Measurements from ENCODE around the gene RNF212B.

RNF212B gene

DNA sequence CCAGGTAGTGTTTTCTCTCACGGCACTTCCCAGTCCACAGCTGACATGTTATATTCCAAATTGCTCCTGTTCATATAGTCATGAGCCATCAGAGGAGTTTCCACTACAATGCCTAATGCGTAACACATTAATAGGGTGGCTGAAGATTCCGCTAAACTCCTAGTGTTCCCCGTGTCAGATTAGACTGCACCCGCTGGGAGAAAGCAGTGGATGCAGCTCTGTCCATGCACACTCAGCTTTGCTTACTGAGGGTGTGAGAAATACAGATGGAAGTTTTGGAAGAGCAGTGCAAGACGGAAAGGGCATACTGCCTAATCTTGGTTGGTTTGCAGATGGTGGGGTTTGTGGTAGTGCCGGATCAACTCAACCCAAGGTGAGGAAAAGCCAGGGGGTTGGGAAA is 59.4 kb downstream of the RNF212B start:
- DNase-seq, result no peak

DNA sequence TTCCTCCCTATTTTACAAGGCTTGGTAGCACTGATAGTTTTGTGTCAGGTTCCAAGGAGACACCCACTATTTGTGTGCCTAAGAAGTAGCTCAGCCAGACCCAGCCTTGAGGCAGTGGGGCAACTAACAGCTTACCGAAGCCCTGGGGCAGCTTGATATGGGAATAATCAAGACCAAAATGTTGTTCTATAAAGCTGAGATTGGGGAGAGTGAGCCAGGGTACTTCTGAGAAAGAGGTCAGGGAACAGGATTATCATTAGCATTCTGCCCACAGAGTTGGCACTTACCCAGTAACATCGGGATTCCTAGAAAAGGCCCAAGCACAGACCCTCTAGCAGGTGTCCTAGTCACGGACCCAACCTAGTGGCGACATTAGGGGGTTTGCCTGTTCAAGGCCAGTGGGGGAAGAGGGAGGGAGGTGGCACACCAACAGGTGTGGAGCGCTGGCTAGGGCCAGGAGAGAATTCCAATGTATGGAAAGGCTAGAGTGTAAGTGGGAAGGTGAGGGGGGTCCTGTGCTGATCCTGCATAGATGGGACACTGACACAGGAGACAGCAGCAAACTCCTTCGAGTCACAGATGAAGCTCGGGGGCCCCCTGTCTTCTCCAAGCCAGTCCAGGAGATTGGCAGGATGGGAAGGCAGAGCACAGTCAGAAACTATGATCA is 60.0 kb downstream of the RNF212B start:
- no peak for DNase-seq

DNA sequence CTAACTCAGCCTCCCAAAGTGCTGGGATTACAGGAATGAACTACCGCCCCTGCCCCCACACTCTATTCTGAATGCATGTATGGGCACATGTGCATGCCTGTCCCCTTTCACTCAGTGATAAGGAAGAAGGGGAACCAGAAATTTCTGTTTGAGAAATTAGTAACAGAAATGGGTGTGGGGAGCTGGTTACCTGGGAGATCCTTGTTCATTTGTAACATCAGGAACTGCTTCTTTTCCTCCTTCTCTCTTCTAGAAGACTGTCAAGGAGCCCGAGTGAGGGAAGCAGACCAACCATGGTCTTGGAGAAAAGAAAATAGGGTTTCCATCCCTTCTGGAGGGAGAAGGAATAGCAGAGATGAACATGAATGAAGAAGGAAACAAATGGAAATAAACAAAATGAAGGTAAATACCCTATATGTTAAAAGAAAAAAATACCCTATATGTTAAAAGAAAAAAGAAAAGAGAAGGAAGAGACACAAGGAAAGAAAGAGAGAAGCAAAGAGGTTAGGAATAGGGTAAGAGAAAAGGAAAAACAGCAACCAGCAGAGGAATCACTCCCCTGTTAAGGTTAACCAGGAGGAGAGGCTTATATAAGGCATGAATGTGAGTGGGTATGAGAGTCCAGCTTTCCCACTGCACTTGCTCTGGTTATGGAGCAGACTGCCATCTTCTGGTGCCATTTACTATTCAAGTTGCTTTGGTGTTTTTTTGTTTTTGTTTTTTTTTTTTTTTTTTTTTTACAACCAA is 61.6 kb downstream of the RNF212B start:
- DNase-seq, result no peak

DNA sequence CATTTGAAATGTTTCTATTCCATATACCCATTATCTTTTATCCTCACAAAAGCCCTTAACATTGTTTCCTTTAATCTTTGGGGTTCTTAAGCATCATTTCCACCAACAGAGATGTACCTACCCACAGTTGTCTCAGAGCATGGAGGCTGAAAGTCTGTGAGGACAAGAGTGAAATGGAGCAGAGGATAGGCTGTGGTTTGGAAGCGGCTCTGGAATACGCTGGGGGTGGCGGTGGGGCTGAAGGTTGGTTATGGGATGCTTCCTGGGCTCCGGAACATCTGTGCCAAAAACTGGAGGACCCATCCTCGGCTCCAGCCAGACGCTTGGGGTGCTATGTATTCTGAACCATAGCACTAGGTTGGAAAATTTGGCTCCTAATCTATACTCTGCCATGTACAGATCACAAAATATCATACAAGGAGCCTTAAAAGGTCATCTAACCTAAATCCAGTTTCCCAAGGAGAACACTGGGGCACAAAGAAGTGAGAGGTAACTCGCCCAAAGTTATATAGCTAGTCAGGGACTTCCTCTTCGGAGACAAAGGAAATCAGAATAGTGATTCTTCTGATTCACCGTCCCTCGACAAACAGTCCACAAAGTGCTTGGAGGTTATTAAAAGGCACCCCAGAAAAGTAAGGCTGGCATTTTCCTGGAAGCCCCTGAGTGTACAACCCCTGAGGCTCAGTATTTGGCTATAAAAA is 62.4 kb downstream of the RNF212B start:
- no peak for DNase-seq

DNA sequence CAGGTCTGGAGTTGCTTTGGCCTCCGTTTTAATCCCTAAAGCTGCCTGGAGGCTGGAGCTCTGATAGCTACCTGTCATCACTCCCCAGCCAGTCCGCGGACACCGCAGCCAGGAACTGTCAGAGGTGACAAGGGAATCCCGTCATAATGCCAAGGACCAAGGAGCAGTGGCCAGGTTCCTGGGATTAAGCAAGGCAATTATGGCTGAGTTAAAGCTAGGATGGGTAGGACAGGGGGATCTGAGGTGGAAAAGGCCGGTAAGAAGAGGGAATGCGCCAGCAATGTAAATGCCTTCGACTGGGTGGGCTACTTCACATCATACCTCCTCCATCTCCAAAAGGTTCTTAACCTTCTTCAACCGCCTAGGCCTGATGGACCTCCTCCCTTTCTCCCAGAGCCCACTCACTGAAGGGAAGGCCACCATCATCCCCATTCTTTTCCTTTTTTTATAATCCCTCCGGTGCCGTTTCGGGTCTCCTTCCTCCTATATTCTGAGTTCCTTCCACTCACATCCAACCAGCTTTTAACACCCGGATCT is 63.0 kb downstream of the RNF212B start:
- DNase-seq, result no peak

- peak; percentile 97 for DNase-seq
Measured at GRCh38 chr14:23301288-23301968, 63.7 kb downstream of the RNF212B start.

GRCh38 chr14:23301969-23302289 is 64.2 kb downstream of the RNF212B start:
- DNase-seq, result no peak

- peak; percentile 90 for DNase-seq
Measured at GRCh38 chr14:23302290-23303225, 64.8 kb downstream of the RNF212B start, which contains the start of gene PPP1R3E. Gene PPP1R3E (minus strand): TSS chr14:23302859. CDS start chr14:23302576, 283 bp downstream.

- no peak for DNase-seq
Measured at GRCh38 chr14:23306412-23307145, 68.8 kb downstream of the RNF212B start, which contains the start of gene BCL2L2. Gene BCL2L2 (plus strand): TSS chr14:23306833. CDS start chr14:23307768, 935 bp downstream.

DNA sequence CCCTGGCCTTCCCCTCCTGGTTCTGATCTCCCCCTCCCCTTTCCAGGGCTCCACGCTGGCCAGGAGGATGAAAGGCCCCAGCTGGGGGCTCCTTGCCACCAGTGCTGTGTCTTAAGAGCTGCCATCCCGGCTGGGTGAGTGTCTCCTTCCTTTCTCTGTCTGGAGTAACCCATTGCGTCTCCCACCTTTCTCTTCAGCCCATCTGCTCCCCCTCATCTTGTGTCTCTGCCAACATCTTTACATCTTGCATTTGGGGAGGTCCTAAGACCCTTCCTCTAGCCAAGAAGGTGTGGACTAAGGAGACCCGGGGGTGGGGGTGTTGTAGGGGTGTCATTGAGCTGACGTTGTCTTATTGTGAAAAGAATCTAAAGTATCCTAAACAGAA is 69.4 kb downstream of the RNF212B start:
- DNase-seq, result no peak

- DNase-seq, result no peak
Measured at GRCh38 chr14:23307687-23308644, 70.2 kb downstream of the RNF212B start.

- no peak for DNase-seq
Measured at GRCh38 chr14:23308721-23309445, 71.1 kb downstream of the RNF212B start.

DNA sequence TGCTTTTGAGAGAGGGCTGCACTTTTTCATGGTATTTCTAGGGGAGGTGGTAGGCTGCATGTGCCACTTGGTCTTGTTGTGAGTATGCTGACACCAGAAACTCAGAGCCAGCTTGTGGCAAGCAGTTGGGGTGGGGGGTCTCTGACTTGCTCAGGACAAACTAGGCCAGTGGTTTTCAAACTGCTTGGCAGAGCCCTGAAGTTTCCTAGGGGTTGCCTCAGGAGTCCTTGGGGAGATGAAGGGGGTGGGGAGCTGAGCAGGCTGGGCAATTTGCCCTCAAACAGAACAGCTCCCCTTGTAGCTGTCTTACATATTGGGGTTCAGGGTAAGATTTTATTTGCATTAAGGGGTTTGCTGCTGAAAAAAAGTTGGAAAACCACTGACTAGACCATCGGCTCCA is 72.8 kb downstream of the RNF212B start:
- DNase-seq, result no peak

GRCh38 chr14:23316300-23316699 is 78.6 kb downstream of the RNF212B start:
- no peak for DNase-seq

GRCh38 chr14:23319746-23320583 is 82.2 kb downstream of the RNF212B start:
- no peak for DNase-seq

GRCh38 chr14:23320584-23321571 is 83.1 kb downstream of the RNF212B start, which contains the start of gene PABPN1:
Gene PABPN1 (plus strand): TSS chr14:23321457. CDS start chr14:23321470, 13 bp downstream.
- DNase-seq, result peak; percentile 94
